BE2C (cell line): ENCODE data around the gene ULK2.

Source experiments
- DNase-seq: peaks from one replicate; pipeline ENCODE4 v3.0.0-alpha.2; 2020
- H3K27me3 ChIP-seq: fragments of 250-450 bp; sonication (Bioruptor Pico); 2 replicates; pipeline ENCODE4 v1.5.1; 2020; ENCODE audit warnings: mild to moderate bottlenecking
- H3K36me3 ChIP-seq: fragments of 250-450 bp; sonication (Bioruptor Pico); 2 replicates; pipeline ENCODE4 v1.5.1; 2020; ENCODE audit warnings: mild to moderate bottlenecking
- H3K4me1 ChIP-seq: fragments of 250-450 bp; sonication (Bioruptor Pico); 2 replicates; pipeline ENCODE4 v1.5.1; 2020
- H3K4me3 ChIP-seq: 2 replicates; pipeline ENCODE4 v1.5.1; 2011; ENCODE audit warnings: low read depth, low read length
- H3K9me3 ChIP-seq: fragments of 250-450 bp; sonication (Bioruptor Pico); 2 replicates; pipeline ENCODE4 v1.5.1; 2020
- CTCF ChIP-seq: IDR thresholded peaks from 2 replicates; pipeline ENCODE4 v1.5.1; 2012; ENCODE audit warnings: mild to moderate bottlenecking, low read depth, low read length

ULK2 gene

GRCh38 chr17:19773534-19773933, 94.2 kb downstream of the ULK2 start:
- no peak for TF ChIP-seq CTCF
- no peak for DNase-seq
- Histone ChIP-seq H3K4me3 (no peak overlapping the region), H3K27me3 (no peaks in the 10 kb centered on the region), H3K36me3 (no peaks in the 10 kb centered on the region), H3K9me3 (no peaks in the 10 kb centered on the region), H3K4me1 (no peaks in the 10 kb centered on the region)

GRCh38 chr17:19771971-19772630, 95.6 kb downstream of the ULK2 start:
- no peaks in the 10 kb centered on the region for H3K36me3 ChIP-seq
- H3K4me1 ChIP-seq, result no peaks in the 10 kb centered on the region
- DNase-seq, result no peak
- no peak overlapping the region for H3K4me3 ChIP-seq
- H3K9me3 ChIP-seq, result no peaks in the 10 kb centered on the region
- no peak for TF ChIP-seq CTCF
- H3K27me3 ChIP-seq, result no peaks in the 10 kb centered on the region

GRCh38 chr17:19770985-19771735, 96.6 kb downstream of the ULK2 start:
- no peaks in the 10 kb centered on the region for H3K9me3 ChIP-seq
- DNase-seq, result no peak
- no peaks in the 10 kb centered on the region for H3K27me3 ChIP-seq
- H3K4me1 ChIP-seq, result no peaks in the 10 kb centered on the region
- H3K4me3 ChIP-seq, result no peak overlapping the region
- no peaks in the 10 kb centered on the region for H3K36me3 ChIP-seq
- no peak for TF ChIP-seq CTCF

- no peak for TF ChIP-seq CTCF
- H3K36me3 ChIP-seq, result no peaks in the 10 kb centered on the region
- H3K4me3 ChIP-seq, result no peak overlapping the region
- no peaks in the 10 kb centered on the region for H3K9me3 ChIP-seq
- no peaks in the 10 kb centered on the region for H3K4me1 ChIP-seq
- no peaks in the 10 kb centered on the region for H3K27me3 ChIP-seq
- DNase-seq, result no peak
Observed at GRCh38 chr17:19769946-19770652, 97.6 kb downstream of the ULK2 start.

GRCh38 chr17:19768046-19768782, 99.5 kb downstream of the ULK2 start:
- H3K9me3 ChIP-seq, result no peaks in the 10 kb centered on the region
- H3K36me3 ChIP-seq, result no peaks in the 10 kb centered on the region
- no peak for TF ChIP-seq CTCF
- DNase-seq, result no peak
- no peaks in the 10 kb centered on the region for H3K4me1 ChIP-seq
- no peaks in the 10 kb centered on the region for H3K27me3 ChIP-seq
- H3K4me3 ChIP-seq, result no peak overlapping the region
